ENCODE data around the gene KCNG1. TPM values are rescaled to one million over a fixed set of nuclear protein-coding genes. Genes with fewer than 3 reads are reported as not detected.

The KCNG1 gene
- polyA plus RNA-seq, 2 donors: 7.6 to 15.3 TPM

- H3K27ac ChIP-seq (ENCODE audit: low read depth in 2 of 2, low read length in 1 of 2): peak overlapping the region in 1 of 2 donors; percentile 95
- 64 to 67% methylated on average over 25 of the region's 25 CpGs for WGBS, 2 donors
Measured at GRCh38 chr20:50959543-50960126, 63.3 kb downstream of the KCNG1 start.

GRCh38 chr20:50958615-50959542 is 64.0 kb downstream of the KCNG1 start, which contains the start of gene MOCS3:
MOCS3 (plus strand) TSS chr20:50958818; CDS start chr20:50958843, 25 bp downstream.
- peaks cover 2 to 3% of the 10 kb centered on the region in 2 donors for H3K36me3 ChIP-seq (ENCODE audit: control insufficient read depth in 2 of 2, insufficient read depth in 2 of 2, low read length in 1 of 2)
- H3K4me1 ChIP-seq (ENCODE audit: control insufficient read depth in 2 of 2, insufficient read depth in 2 of 2, low read length in 1 of 2): peaks cover 7% of the 10 kb centered on the region in 2 donors
- no peaks in the 10 kb centered on the region for H3K9me3 ChIP-seq (ENCODE audit: control insufficient read depth in 2 of 2, insufficient read depth in 1 of 2, low read depth in 1 of 2, low read length in 1 of 2)
- peak within 1 kb of the TSS; percentile 65 to 89 for H3K4me3 ChIP-seq (ENCODE audit: low read depth in 1 of 2, low read length in 2 of 2)
- no peaks in the 10 kb centered on the region for H3K27me3 ChIP-seq (ENCODE audit: control insufficient read depth in 1 of 2, insufficient read depth in 2 of 2, low read length in 2 of 2)
- WGBS, 2 donors: 2% methylated on average over 66 to 67 of the region's 67 CpGs
- peak within 1 kb of the TSS; percentile 88 to 95 for H3K27ac ChIP-seq (ENCODE audit: low read depth in 2 of 2, low read length in 1 of 2)

More at GRCh38 chr20:50959543-50960126, 63.3 kb downstream of the KCNG1 start:
- H3K27me3 ChIP-seq (ENCODE audit: control insufficient read depth in 1 of 2, insufficient read depth in 2 of 2, low read length in 2 of 2): no peaks in the 10 kb centered on the region
- peak overlapping the region; percentile 65 to 89 for H3K4me3 ChIP-seq (ENCODE audit: low read depth in 1 of 2, low read length in 2 of 2)
- H3K36me3 ChIP-seq (ENCODE audit: control insufficient read depth in 2 of 2, insufficient read depth in 2 of 2, low read length in 1 of 2): peaks cover 0 to 3% of the 10 kb centered on the region in 2 donors
- no peaks in the 10 kb centered on the region for H3K9me3 ChIP-seq (ENCODE audit: control insufficient read depth in 2 of 2, insufficient read depth in 1 of 2, low read depth in 1 of 2, low read length in 1 of 2)
- peaks cover 7% of the 10 kb centered on the region in 2 donors for H3K4me1 ChIP-seq (ENCODE audit: control insufficient read depth in 2 of 2, insufficient read depth in 2 of 2, low read length in 1 of 2)

- WGBS, 2 donors: 0% methylated on average over 52 of the region's 52 CpGs
- Histone ChIP-seq H3K36me3 (ENCODE audit: control insufficient read depth in 2 of 2, insufficient read depth in 2 of 2, low read length in 1 of 2) (peaks cover 2 to 3% of the 10 kb centered on the region in 2 donors), H3K4me1 (ENCODE audit: control insufficient read depth in 2 of 2, insufficient read depth in 2 of 2, low read length in 1 of 2) (peaks cover 7% of the 10 kb centered on the region in 2 donors), H3K9me3 (ENCODE audit: control insufficient read depth in 2 of 2, insufficient read depth in 1 of 2, low read depth in 1 of 2, low read length in 1 of 2) (no peaks in the 10 kb centered on the region), H3K27me3 (ENCODE audit: control insufficient read depth in 1 of 2, insufficient read depth in 2 of 2, low read length in 2 of 2) (no peaks in the 10 kb centered on the region), H3K27ac (ENCODE audit: low read depth in 2 of 2, low read length in 1 of 2) (peak within 1 kb of the TSS; percentile 88 to 95), H3K4me3 (ENCODE audit: low read depth in 1 of 2, low read length in 2 of 2) (peak within 1 kb of the TSS; percentile 65 to 89)
Measured at GRCh38 chr20:50957798-50958614, 64.9 kb downstream of the KCNG1 start, which contains the start of gene DPM1. DPM1 (minus strand) TSS chr20:50958532; CDS start chr20:50958523, 9 bp downstream.

DNA sequence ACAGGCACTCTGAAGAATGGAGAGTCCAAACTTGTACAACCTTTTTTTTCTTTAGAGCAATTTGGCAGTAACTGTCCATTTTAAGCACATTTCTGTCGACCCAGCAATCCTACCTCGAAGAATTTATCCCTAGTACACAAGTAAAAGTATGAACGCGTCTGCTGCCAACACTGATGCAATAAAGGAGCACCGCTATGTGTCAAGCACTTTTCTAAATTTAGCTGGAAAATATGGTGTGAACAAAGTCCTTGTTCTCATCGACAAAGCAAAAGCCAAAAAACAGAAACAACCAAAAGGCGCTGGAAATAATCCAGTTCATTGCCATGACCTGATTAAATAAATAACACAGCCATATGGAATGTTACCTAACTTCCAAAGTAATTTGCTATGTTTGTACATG is 65.6 kb downstream of the KCNG1 start:
- no peak overlapping the region for H3K27ac ChIP-seq (ENCODE audit: low read depth in 2 of 2, low read length in 1 of 2)
- 16 to 17% methylated on average over 7 of the region's 7 CpGs for WGBS, 2 donors
- H3K4me3 ChIP-seq (ENCODE audit: low read depth in 1 of 2, low read length in 2 of 2): peak overlapping the region; percentile 1 to 65
- peaks cover 2 to 3% of the 10 kb centered on the region in 2 donors for H3K36me3 ChIP-seq (ENCODE audit: control insufficient read depth in 2 of 2, insufficient read depth in 2 of 2, low read length in 1 of 2)
- no peaks in the 10 kb centered on the region for H3K9me3 ChIP-seq (ENCODE audit: control insufficient read depth in 2 of 2, insufficient read depth in 1 of 2, low read depth in 1 of 2, low read length in 1 of 2)
- H3K4me1 ChIP-seq (ENCODE audit: control insufficient read depth in 2 of 2, insufficient read depth in 2 of 2, low read length in 1 of 2): peaks cover 7% of the 10 kb centered on the region in 2 donors
- H3K27me3 ChIP-seq (ENCODE audit: control insufficient read depth in 1 of 2, insufficient read depth in 2 of 2, low read length in 2 of 2): no peaks in the 10 kb centered on the region

GRCh38 chr20:50953821-50954220 is 69.1 kb downstream of the KCNG1 start:
- H3K27ac ChIP-seq (ENCODE audit: low read depth in 2 of 2, low read length in 1 of 2): no peak overlapping the region
- no peaks in the 10 kb centered on the region for H3K27me3 ChIP-seq (ENCODE audit: control insufficient read depth in 1 of 2, insufficient read depth in 2 of 2, low read length in 2 of 2)
- H3K36me3 ChIP-seq (ENCODE audit: control insufficient read depth in 2 of 2, insufficient read depth in 2 of 2, low read length in 1 of 2): peaks cover 4 to 9% of the 10 kb centered on the region in 2 donors
- no peaks in the 10 kb centered on the region for H3K4me1 ChIP-seq (ENCODE audit: control insufficient read depth in 2 of 2, insufficient read depth in 2 of 2, low read length in 1 of 2)
- H3K4me3 ChIP-seq (ENCODE audit: low read depth in 1 of 2, low read length in 2 of 2): no peak overlapping the region
- no peaks in the 10 kb centered on the region for H3K9me3 ChIP-seq (ENCODE audit: control insufficient read depth in 2 of 2, insufficient read depth in 1 of 2, low read depth in 1 of 2, low read length in 1 of 2)

Other genes with a start within 250 kb of the KCNG1 start
- gene BCAS4, start 228.0 kb downstream of the KCNG1 start, polyA plus RNA-seq: 1 to 10 TPM; 1.2 to 1.5 TPM
- 10 to 100 TPM; 18.3 to 33.5 TPM for gene ADNP, start 91.7 kb downstream of the KCNG1 start, polyA plus RNA-seq
- 10 to 100 TPM; 20.7 to 55.8 TPM for gene DPM1, start 64.6 kb downstream of the KCNG1 start, polyA plus RNA-seq
- 1 to 10 TPM; 1.3 to 2.8 TPM for gene MOCS3, start 64.3 kb downstream of the KCNG1 start, polyA plus RNA-seq